ENCODE measurements around the gene JARID2.

GRCh38 chr6:15536198-15536955 lies 290.5 kb downstream of the JARID2 start:
- TF ChIP-seq CTCF (conservative IDR thresholded peaks at IDR 0.05 in 1 of 2, IDR thresholded peaks at IDR 0.05 in 1 of 2; ENCODE audit: extremely low read depth in 1 of 2, insufficient read depth in 1 of 2, low read depth in 1 of 2, low read length in 2 of 2), result no peak
- no peak for TF ChIP-seq EZH2 (IDR thresholded peaks at IDR 0.05; ENCODE audit: borderline replicate concordance, low read length)

All from mammary epithelial cell (primary cell).